ENCODE data around the gene ASTN2. TPM values are rescaled to one million over a fixed set of nuclear protein-coding genes. Genes with fewer than 3 reads are reported as not detected.

The ASTN2 gene
- polyA plus RNA-seq, 4 donors = 3.0 to 15.2 (median 3.7) TPM

- H3K4me1 ChIP-seq (ENCODE audit: control insufficient read depth in 3 of 3, insufficient read depth in 2 of 3, low read depth in 1 of 3, low read length in 2 of 3) = no peaks in the 10 kb centered on the region
- no peaks in the 10 kb centered on the region for H3K36me3 ChIP-seq (ENCODE audit: control insufficient read depth in 3 of 3, insufficient read depth in 2 of 3, low read depth in 1 of 3, low read length in 3 of 3)
- DNase-seq = no peak
- no peak overlapping the region for H3K4me3 ChIP-seq (ENCODE audit: low read depth in 1 of 3, low read length in 3 of 3)
- H3K27me3 ChIP-seq (ENCODE audit: control insufficient read depth in 3 of 3, insufficient read depth in 3 of 3, low read length in 3 of 3) = no peaks in the 10 kb centered on the region
- WGBS, 3 donors = 76 to 91% (median 85%) methylated on average over 1 of the region's 1 CpG
- H3K9me3 ChIP-seq (ENCODE audit: control insufficient read depth in 2 of 2, insufficient read depth in 1 of 2, low read depth in 1 of 2, low read length in 1 of 2) = no peaks in the 10 kb centered on the region
- no peak overlapping the region for H3K27ac ChIP-seq (ENCODE audit: low read depth in 1 of 3, low read length in 2 of 3)
- no peak for FAIRE-seq
Measured at GRCh38 chr9:116817762-116818161, 597.1 kb downstream of the ASTN2 start.

- FAIRE-seq (no peak), DNase-seq (no peak)
- Histone ChIP-seq H3K36me3 (ENCODE audit: control insufficient read depth in 3 of 3, insufficient read depth in 2 of 3, low read depth in 1 of 3, low read length in 3 of 3) (no peaks in the 10 kb centered on the region), H3K27ac (ENCODE audit: low read depth in 1 of 3, low read length in 2 of 3) (no peak overlapping the region), H3K4me3 (ENCODE audit: low read depth in 1 of 3, low read length in 3 of 3) (no peak overlapping the region), H3K27me3 (ENCODE audit: control insufficient read depth in 3 of 3, insufficient read depth in 3 of 3, low read length in 3 of 3) (no peaks in the 10 kb centered on the region), H3K9me3 (ENCODE audit: control insufficient read depth in 2 of 2, insufficient read depth in 1 of 2, low read depth in 1 of 2, low read length in 1 of 2) (no peaks in the 10 kb centered on the region), H3K4me1 (ENCODE audit: control insufficient read depth in 3 of 3, insufficient read depth in 2 of 3, low read depth in 1 of 3, low read length in 2 of 3) (no peaks in the 10 kb centered on the region)
- 77 to 92% (median 81%) methylated on average over 2 of the region's 2 CpGs for WGBS, 3 donors
Measured at GRCh38 chr9:116816484-116816883, 598.4 kb downstream of the ASTN2 start.

DNA sequence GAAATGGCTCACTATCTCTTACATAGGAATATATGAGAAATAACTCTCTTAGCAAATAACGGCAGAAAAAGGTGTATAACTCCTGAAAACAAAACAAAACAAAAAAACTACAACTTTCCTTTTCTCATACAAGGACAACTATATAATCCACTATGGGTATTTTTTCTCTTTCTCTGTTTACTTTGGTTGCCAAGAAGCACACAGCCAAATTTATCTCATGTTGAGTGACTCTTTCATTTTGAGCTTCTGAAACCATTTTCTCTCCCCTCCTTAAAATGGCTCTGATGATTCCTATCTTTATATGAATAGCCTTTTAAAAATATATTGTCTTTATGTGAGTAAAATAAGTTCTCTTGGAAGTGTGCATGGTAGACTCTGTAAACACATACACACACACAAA lies 599.0 kb downstream of the ASTN2 start:
- FAIRE-seq (no peak), DNase-seq (no peak)
- H3K4me3 ChIP-seq (ENCODE audit: low read depth in 1 of 3, low read length in 3 of 3) = no peak overlapping the region
- no peaks in the 10 kb centered on the region for H3K27me3 ChIP-seq (ENCODE audit: control insufficient read depth in 3 of 3, insufficient read depth in 3 of 3, low read length in 3 of 3)
- no peaks in the 10 kb centered on the region for H3K36me3 ChIP-seq (ENCODE audit: control insufficient read depth in 3 of 3, insufficient read depth in 2 of 3, low read depth in 1 of 3, low read length in 3 of 3)
- 72 to 88% (median 85%) methylated on average over 1 of the region's 1 CpG for WGBS, 3 donors
- no peaks in the 10 kb centered on the region for H3K9me3 ChIP-seq (ENCODE audit: control insufficient read depth in 2 of 2, insufficient read depth in 1 of 2, low read depth in 1 of 2, low read length in 1 of 2)
- H3K4me1 ChIP-seq (ENCODE audit: control insufficient read depth in 3 of 3, insufficient read depth in 2 of 3, low read depth in 1 of 3, low read length in 2 of 3) = no peaks in the 10 kb centered on the region
- H3K27ac ChIP-seq (ENCODE audit: low read depth in 1 of 3, low read length in 2 of 3) = no peak overlapping the region

DNA sequence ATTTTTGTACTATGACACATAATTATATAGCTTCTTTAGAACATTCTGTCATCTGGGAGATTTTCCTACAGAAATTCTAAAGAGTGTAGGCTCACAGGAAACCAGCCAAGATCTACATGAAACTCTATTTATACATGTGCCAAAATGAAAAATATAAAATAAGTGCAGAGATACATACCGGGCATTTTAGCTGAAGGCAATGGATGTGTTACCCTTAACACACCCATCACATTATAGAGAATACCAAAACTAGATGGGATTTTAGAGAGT lies 601.9 kb downstream of the ASTN2 start:
- Histone ChIP-seq H3K9me3 (ENCODE audit: control insufficient read depth in 2 of 2, insufficient read depth in 1 of 2, low read depth in 1 of 2, low read length in 1 of 2) (no peaks in the 10 kb centered on the region), H3K27me3 (ENCODE audit: control insufficient read depth in 3 of 3, insufficient read depth in 3 of 3, low read length in 3 of 3) (no peaks in the 10 kb centered on the region), H3K4me3 (ENCODE audit: low read depth in 1 of 3, low read length in 3 of 3) (no peak overlapping the region), H3K27ac (ENCODE audit: low read depth in 1 of 3, low read length in 2 of 3) (no peak overlapping the region), H3K36me3 (ENCODE audit: control insufficient read depth in 3 of 3, insufficient read depth in 2 of 3, low read depth in 1 of 3, low read length in 3 of 3) (no peaks in the 10 kb centered on the region), H3K4me1 (ENCODE audit: control insufficient read depth in 3 of 3, insufficient read depth in 2 of 3, low read depth in 1 of 3, low read length in 2 of 3) (no peaks in the 10 kb centered on the region)
- FAIRE-seq (no peak), DNase-seq (no peak)
- 60 to 85% (median 84%) methylated on average over 1 of the region's 1 CpG for WGBS, 3 donors

- Histone ChIP-seq H3K4me3 (ENCODE audit: low read depth in 1 of 3, low read length in 3 of 3) (no peak overlapping the region), H3K27ac (ENCODE audit: low read depth in 1 of 3, low read length in 2 of 3) (no peak overlapping the region), H3K36me3 (ENCODE audit: control insufficient read depth in 3 of 3, insufficient read depth in 2 of 3, low read depth in 1 of 3, low read length in 3 of 3) (no peaks in the 10 kb centered on the region), H3K27me3 (ENCODE audit: control insufficient read depth in 3 of 3, insufficient read depth in 3 of 3, low read length in 3 of 3) (no peaks in the 10 kb centered on the region), H3K4me1 (ENCODE audit: control insufficient read depth in 3 of 3, insufficient read depth in 2 of 3, low read depth in 1 of 3, low read length in 2 of 3) (no peaks in the 10 kb centered on the region), H3K9me3 (ENCODE audit: control insufficient read depth in 2 of 2, insufficient read depth in 1 of 2, low read depth in 1 of 2, low read length in 1 of 2) (no peaks in the 10 kb centered on the region)
- DNase-seq (no peak), FAIRE-seq (no peak)
- 55 to 59% (median 58%) methylated on average over 7 of the region's 7 CpGs for WGBS, 3 donors
Measured at GRCh38 chr9:116812231-116813030, 602.4 kb downstream of the ASTN2 start.

DNA sequence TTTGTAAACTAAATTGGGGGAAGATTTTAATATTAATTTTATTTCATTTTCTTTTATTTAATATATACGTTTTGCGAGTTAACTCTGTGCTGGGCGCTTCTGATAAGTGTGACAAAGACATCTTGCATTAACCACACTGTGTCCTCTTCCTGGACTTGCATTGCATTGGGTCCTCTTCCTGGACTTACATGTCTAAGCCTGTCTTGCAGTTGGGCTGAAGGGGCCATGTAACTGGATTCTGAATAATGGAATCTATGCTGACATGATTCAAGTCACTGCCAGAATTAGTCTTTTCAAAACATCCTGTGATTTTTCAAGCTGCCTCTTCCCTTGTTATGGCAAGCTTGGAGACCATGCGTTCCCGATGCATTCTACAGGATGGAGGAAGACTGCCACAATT lies 605.2 kb downstream of the ASTN2 start:
- no peak for DNase-seq
- no peaks in the 10 kb centered on the region for H3K9me3 ChIP-seq (ENCODE audit: control insufficient read depth in 2 of 2, insufficient read depth in 1 of 2, low read depth in 1 of 2, low read length in 1 of 2)
- no peak for FAIRE-seq
- no peaks in the 10 kb centered on the region for H3K27me3 ChIP-seq (ENCODE audit: control insufficient read depth in 3 of 3, insufficient read depth in 3 of 3, low read length in 3 of 3)
- no peaks in the 10 kb centered on the region for H3K36me3 ChIP-seq (ENCODE audit: control insufficient read depth in 3 of 3, insufficient read depth in 2 of 3, low read depth in 1 of 3, low read length in 3 of 3)
- H3K27ac ChIP-seq (ENCODE audit: low read depth in 1 of 3, low read length in 2 of 3) = no peak overlapping the region
- WGBS, 3 donors = 71 to 84% (median 79%) methylated on average over 5 of the region's 5 CpGs
- no peaks in the 10 kb centered on the region for H3K4me1 ChIP-seq (ENCODE audit: control insufficient read depth in 3 of 3, insufficient read depth in 2 of 3, low read depth in 1 of 3, low read length in 2 of 3)
- H3K4me3 ChIP-seq (ENCODE audit: low read depth in 1 of 3, low read length in 3 of 3) = no peak overlapping the region

GRCh38 chr9:116806075-116806474 lies 608.8 kb downstream of the ASTN2 start:
- Histone ChIP-seq H3K4me1 (ENCODE audit: control insufficient read depth in 3 of 3, insufficient read depth in 2 of 3, low read depth in 1 of 3, low read length in 2 of 3) (no peaks in the 10 kb centered on the region), H3K27ac (ENCODE audit: low read depth in 1 of 3, low read length in 2 of 3) (no peak overlapping the region), H3K36me3 (ENCODE audit: control insufficient read depth in 3 of 3, insufficient read depth in 2 of 3, low read depth in 1 of 3, low read length in 3 of 3) (no peaks in the 10 kb centered on the region), H3K9me3 (ENCODE audit: control insufficient read depth in 2 of 2, insufficient read depth in 1 of 2, low read depth in 1 of 2, low read length in 1 of 2) (peaks cover 0 to 2% of the 10 kb centered on the region in 2 donors), H3K27me3 (ENCODE audit: control insufficient read depth in 3 of 3, insufficient read depth in 3 of 3, low read length in 3 of 3) (no peaks in the 10 kb centered on the region), H3K4me3 (ENCODE audit: low read depth in 1 of 3, low read length in 3 of 3) (no peak overlapping the region)
- peak in 1 of 2 donors; percentile 19 for DNase-seq
- FAIRE-seq = no peak
- WGBS, 3 donors = 6 to 13% (median 7%) methylated on average over 1 of the region's 1 CpG

DNA sequence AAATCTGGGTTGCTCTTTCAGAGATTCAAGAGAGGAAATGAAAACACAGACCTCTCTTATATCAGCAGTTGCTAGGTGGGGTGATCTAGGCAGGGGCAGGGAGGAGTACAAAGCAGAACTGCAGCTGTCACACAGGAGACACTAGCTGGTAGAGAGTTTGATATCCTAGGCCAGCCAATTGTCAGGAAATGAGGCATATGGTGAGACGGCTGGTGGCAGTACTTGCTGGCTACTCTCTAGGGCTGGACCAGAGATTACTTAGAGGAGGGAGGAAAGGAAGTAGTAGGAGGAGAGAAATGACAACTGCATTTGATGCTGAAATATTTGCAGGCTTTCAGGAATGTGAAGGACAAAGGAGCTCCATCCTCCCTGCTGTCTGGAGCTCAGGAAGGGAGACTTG lies 614.0 kb downstream of the ASTN2 start:
- Histone ChIP-seq H3K9me3 (ENCODE audit: control insufficient read depth in 2 of 2, insufficient read depth in 1 of 2, low read depth in 1 of 2, low read length in 1 of 2) (peaks cover 0 to 2% of the 10 kb centered on the region in 2 donors), H3K36me3 (ENCODE audit: control insufficient read depth in 3 of 3, insufficient read depth in 2 of 3, low read depth in 1 of 3, low read length in 3 of 3) (no peaks in the 10 kb centered on the region), H3K27ac (ENCODE audit: low read depth in 1 of 3, low read length in 2 of 3) (no peak overlapping the region), H3K4me3 (ENCODE audit: low read depth in 1 of 3, low read length in 3 of 3) (no peak overlapping the region), H3K4me1 (ENCODE audit: control insufficient read depth in 3 of 3, insufficient read depth in 2 of 3, low read depth in 1 of 3, low read length in 2 of 3) (no peaks in the 10 kb centered on the region), H3K27me3 (ENCODE audit: control insufficient read depth in 3 of 3, insufficient read depth in 3 of 3, low read length in 3 of 3) (no peaks in the 10 kb centered on the region)
- no peak for FAIRE-seq
- WGBS, 3 donors = 13 to 27% (median 14%) methylated on average over 1 of the region's 1 CpG
- no peak for DNase-seq

DNA sequence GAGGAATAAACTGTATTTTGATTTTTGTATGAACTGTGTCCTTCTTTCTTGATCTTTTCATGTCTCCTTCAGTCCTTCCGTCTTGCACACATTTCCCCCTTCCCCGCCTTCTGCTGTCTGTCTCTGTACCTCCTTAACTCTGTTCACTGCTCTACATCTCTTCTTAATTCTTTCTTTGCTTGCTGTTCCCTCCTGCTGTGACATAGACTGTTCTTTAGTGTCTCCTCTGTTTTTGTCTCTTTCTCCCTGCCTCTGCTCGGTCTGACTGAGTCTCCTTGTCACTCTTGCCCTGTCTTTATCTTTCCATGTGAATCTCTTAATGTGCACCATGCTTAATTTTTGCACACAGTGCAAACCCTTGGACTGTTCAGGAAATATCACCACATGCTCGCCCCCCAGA lies 614.8 kb downstream of the ASTN2 start:
- DNase-seq (no peak), FAIRE-seq (no peak)
- Histone ChIP-seq H3K36me3 (ENCODE audit: control insufficient read depth in 3 of 3, insufficient read depth in 2 of 3, low read depth in 1 of 3, low read length in 3 of 3) (no peaks in the 10 kb centered on the region), H3K9me3 (ENCODE audit: control insufficient read depth in 2 of 2, insufficient read depth in 1 of 2, low read depth in 1 of 2, low read length in 1 of 2) (peaks cover 0 to 2% of the 10 kb centered on the region in 2 donors), H3K27me3 (ENCODE audit: control insufficient read depth in 3 of 3, insufficient read depth in 3 of 3, low read length in 3 of 3) (no peaks in the 10 kb centered on the region), H3K4me1 (ENCODE audit: control insufficient read depth in 3 of 3, insufficient read depth in 2 of 3, low read depth in 1 of 3, low read length in 2 of 3) (no peaks in the 10 kb centered on the region), H3K4me3 (ENCODE audit: low read depth in 1 of 3, low read length in 3 of 3) (no peak overlapping the region), H3K27ac (ENCODE audit: low read depth in 1 of 3, low read length in 2 of 3) (no peak overlapping the region)
- WGBS, 3 donors = 65 to 79% (median 73%) methylated on average over 4 of the region's 4 CpGs
